GM18861 (cell line): ENCODE measurements around the gene TIMP4.

Experiments
- ATAC-seq: cut with Tn5 transposase; IDR thresholded peaks from one replicate; pipeline ENCODE4 v1.9.1; 2021; ENCODE audit not compliant: unreplicated experiment

Gene TIMP4

DNA sequence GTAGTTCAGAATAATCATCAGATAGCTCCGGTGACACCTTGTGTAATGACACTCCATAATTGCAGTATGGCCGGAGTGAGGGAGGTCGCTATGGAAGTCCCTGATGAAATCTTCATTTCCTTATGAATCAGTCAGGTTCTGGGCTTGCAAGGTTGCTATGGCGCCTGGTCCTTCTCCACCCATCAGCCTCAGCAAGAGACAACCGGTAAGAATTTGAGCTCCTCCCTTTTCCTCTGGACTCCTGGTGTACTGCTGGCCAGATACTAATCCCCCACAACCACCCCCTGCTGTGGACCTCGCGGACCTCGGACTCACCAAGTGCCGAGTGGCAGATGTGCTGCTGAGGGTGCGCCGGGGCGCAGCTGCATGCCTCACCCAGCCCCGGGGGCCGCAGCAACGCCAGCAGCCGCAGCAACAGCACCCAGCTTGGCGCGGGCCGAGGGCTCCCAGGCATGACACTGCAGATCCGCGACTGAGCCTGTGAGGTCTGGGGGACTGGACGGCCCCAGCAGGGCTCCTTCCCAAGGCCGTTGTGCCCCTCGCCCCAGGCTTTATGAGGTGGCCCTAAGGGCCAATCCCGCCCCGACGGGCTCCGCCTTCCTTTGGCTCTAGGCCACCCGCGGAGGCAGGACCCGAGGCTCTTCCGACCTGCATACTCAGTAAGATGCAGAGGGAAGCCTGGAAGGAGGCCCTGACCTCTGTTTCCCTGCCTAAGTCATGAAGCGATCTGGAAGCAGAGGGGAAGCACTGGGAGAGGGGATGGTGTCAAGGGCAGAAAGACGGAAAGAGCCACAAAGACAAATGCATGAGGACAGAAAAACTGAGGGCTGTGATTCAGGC, at the start of gene TIMP4:
Gene TIMP4, minus strand, starts transcription at position 526 of the 840 bp plus-strand sequence. Its CDS starts 72 bp downstream, at position 454.
- ATAC-seq: no peak

DNA sequence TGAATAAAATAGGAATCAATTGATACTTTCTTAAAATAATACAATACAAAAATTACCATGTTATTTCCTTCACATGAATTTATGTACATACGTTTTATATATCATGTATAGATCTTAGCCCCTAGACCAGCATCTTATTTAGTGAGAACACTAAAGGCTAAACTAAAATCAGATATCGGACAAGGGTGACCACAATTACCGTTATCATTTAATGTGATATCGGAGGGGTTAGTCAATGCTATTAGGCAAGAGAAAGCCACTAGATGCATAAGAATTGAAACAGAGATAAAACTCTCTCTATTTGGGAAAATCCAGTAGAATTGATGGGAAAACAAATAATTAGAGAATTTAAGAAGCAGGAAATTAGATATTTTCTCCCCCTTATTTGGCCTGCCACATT, 46.5 kb upstream of the TIMP4 start:
- ATAC-seq: no peak

DNA sequence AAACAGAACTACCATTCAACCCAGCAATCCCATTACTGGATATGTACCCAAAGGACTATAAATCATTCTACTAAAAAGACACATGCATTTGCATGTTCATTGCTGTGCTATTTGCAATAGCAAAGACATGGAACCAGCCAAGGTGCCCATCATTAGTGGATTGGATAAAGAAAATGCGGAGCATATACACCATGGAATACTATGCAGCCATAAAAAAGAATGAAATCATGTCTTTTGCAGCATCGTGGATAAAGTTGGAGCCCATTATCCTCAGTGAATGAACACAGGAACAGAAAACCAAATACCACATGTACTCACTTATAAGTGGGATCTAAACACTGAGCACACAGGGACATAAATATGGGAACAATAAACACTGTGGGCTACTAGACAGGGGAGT, 43.1 kb upstream of the TIMP4 start:
- ATAC-seq: no peak

GRCh38 chr3:12198301-12198700, 39.6 kb upstream of the TIMP4 start:
- ATAC-seq: no peak

DNA sequence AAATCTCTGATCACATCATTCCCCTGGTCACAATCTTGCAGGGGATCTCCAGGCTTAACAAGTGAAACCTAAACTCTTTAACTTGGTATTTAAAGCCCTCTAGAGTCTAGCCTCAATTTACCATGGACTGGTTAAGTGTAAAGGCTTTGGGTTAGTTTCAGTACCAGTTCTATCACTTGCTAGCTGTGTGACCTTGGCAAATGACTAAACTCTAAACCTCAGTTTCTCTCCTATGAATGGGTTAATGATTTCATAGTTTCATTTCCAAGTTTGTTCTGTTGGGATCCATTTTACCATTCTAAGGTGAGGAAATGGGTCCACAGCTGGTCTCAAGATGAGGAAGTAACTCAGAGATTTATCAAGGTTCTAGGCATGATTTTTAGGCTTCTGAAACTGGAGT, 38.8 kb upstream of the TIMP4 start:
- ATAC-seq: no peak

DNA sequence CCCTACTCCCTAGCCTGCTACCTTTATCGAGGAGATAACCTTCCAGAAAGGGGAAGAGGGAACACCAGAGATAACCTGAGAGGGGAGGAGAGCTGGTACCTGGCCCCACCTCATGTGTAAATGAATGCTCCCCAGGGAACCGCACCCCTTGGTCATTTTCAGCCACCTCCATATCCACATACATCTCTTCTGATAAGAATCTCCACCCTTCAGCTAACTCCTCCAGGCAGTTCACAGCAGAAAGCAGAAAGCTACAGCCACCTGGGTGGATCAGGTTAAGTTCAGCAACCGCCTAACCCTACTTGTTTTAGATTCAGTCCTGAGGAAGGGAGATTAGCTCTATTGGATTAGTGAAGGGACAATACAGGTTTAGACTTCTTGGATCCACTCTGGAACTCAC, 38.0 kb upstream of the TIMP4 start:
- ATAC-seq: no peak

DNA sequence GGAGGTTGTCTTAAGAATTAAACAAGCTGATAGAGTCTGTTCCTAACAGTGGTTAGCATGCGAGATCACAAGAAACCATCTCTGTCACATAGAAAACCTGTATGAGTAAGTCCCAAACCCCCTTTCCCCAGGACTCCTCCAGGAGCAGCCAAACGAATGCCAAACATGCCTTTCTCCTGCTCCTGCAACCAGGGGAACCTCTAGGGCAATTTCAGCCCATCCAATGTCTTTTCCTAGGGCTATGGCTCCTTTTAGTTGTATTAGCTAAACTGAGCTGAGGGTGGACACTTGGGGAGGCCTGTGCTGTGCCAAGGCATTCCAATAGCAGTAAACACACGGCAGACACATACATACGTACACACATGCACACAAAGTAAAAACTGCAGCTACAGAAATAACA, 36.5 kb upstream of the TIMP4 start:
- no peak for ATAC-seq

GRCh38 chr3:12194669-12195161, 36.0 kb upstream of the TIMP4 start:
- peak; percentile 50 for ATAC-seq

DNA sequence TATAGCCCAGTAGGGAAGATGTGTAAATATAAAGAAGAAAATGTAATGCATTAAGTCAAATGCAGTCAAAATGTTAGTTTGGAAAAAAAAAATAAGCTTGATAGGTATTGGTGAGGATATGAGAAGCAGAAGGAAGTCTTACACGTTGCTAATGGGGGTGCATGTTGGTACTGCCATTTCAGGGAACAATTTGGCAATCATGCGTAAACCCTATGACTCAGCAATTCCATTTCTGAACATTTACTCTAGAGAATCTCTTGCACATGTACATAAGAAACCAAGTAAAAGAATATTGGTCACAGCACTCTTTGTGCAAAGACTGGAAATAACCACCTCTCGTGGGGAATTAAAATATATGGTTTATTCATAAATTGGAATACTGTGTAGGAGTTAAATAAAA, 35.5 kb upstream of the TIMP4 start:
- ATAC-seq: peak; percentile 20

GRCh38 chr3:12193485-12194165, 34.9 kb upstream of the TIMP4 start:
- ATAC-seq: peak; percentile 53

- ATAC-seq: no peak
These were observed 34.2 kb upstream of the TIMP4 start for GRCh38 chr3:12192655-12193484.

DNA sequence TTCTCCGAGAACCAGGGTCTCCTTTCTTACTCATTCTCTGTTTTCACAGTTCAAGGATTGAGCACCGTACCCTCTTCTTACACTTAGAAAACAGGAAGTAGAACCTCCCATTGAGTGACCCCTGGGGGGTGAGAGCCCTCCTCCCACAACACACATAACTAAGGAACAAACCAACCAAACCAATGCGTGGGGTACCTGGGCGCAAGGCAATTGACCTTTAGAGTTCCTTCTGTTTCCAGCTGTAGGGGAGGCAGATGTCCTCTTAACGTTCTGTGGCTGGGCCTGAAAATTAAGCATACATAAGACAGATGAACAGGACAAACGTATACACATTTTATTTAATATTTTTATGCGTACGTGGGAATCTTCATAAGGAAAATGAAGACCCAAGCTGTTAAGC, 33.5 kb upstream of the TIMP4 start:
- ATAC-seq: no peak

GRCh38 chr3:12191559-12191958, 32.8 kb upstream of the TIMP4 start:
- no peak for ATAC-seq

- no peak for ATAC-seq
These were observed 32.1 kb upstream of the TIMP4 start for GRCh38 chr3:12190832-12191231.

DNA sequence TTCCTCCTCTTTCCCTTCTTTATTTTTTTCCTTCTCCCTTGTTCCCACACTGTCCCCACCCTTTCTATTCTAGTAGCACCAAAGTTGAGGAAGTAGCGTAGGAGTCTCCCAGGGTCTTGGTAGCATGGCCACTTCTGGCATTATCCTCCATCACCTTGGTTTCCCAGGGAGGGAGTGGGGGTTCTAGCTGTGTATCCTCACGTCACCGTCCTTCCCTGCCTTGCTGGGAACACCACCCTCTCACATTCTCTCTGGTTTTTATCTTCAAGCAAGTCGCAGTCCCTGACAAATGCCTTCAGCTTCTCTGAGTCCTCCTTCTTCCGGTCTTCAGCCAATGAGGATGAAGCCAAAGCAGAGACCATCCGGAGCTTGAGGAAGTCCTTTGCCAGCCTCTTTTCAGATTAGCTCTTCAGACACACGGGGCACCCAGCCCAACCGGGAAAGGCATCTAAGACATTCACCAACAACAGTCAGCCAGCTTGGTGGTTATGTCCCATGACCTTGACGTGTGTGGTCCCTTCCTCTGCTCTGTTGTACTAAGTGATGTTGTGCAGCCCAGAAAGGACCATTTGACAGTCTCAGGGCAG, 31.6 kb upstream of the TIMP4 start:
- no peak for ATAC-seq

DNA sequence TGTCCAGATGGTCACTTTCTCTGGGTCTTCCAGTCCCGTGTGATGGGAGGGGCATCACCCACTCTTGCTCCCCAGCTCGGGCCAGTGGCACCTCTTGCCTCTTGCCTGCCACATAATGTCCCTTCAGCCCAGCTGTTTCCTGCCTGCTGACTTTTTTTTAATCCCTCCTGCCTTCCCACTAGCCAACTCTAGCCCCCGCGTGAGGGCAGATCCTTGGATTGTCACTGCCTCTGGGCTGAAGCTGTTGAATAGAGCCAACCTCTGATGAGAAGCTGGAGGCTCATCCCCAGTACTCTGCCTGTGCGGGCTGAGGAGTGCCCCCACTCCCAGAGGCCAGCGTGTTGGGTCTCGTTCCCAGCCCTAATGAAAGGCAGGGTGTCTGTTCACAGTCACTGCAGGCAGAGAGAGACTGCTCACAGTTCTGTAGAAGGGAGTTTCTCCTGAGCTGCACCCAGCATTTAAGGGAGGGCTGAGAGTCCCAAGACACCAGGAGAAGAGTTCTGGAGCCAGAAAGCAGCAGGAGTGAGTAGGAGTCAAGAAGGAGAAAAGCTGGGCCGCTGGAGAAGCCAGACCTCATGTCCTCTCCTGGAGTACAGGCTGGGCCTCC, 30.1 kb upstream of the TIMP4 start:
- ATAC-seq: no peak

- ATAC-seq: no peak
These were observed 29.6 kb upstream of the TIMP4 start for GRCh38 chr3:12188328-12188648.

GRCh38 chr3:12187448-12188327, 29.0 kb upstream of the TIMP4 start:
- ATAC-seq: peak; percentile 61

DNA sequence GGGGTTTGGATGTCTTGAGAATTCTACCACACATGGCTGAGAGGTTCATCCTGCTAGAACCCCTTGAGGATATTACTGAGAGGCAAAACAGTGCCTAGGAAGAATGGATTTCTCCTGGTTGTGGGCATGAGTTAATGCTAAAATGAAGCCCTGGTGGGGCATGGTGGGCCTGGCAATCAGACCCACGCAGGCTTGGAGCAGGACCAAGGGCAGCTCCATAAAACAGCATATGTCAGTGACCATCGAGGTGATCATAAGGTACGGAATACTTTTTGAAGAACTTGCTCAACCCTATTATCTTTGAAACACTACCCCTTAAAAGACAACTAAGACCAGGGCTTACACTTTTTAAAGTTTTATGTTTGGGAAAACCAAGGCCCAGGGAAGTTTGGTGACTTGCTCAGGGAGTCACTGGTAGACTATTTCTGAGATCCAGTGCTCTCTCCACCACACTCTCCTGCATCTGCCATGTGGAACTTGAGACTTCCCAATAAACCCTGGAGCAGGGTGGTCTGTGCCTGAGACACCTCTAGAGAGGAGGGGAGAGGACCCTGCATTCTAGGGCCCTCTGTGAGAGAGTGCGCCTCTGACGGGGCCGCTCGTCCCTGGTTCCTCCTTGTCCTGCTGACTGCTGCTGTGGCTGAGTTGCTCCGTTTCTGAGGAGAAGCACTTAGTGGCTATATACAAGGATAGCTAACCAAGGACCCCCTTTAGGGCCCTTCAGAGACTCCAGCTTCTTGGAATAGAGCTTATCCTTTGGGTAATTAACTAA, 28.0 kb upstream of the TIMP4 start:
- ATAC-seq: no peak
